ENCODE data around the gene MRPL3.

MRPL3 gene

GRCh38 chr3:131480116-131480515, 22.7 kb downstream of the MRPL3 start:
- Histone ChIP-seq H3K36me3 (ENCODE audit: insufficient read depth, insufficient read length, low read length) (peaks cover 74% of the 10 kb centered on the region), H3K4me3 (ENCODE audit: insufficient read length, low read depth) (no peak overlapping the region), H3K4me1 (ENCODE audit: insufficient read depth, insufficient read length) (no peaks in the 10 kb centered on the region), H3K9ac (ENCODE audit: insufficient read length, low read depth) (no peak overlapping the region), H3K9me3 (ENCODE audit: insufficient read depth, low read length) (no peaks in the 10 kb centered on the region), H3K27me3 (ENCODE audit: insufficient read depth, insufficient read length) (no peaks in the 10 kb centered on the region)
- DNase-seq (ENCODE audit: low read depth, low spot score): no peak
- TF ChIP-seq SUZ12 (IDR thresholded peaks at IDR 0.05; ENCODE audit: extremely low read depth, insufficient read depth, insufficient read length) (no peak), YY1 (IDR thresholded peaks at IDR 0.05; ENCODE audit: insufficient read depth, insufficient read length) (no peak), ZNF274 (IDR thresholded peaks at IDR 0.05; ENCODE audit: low read depth, low read length) (no peak)

DNA sequence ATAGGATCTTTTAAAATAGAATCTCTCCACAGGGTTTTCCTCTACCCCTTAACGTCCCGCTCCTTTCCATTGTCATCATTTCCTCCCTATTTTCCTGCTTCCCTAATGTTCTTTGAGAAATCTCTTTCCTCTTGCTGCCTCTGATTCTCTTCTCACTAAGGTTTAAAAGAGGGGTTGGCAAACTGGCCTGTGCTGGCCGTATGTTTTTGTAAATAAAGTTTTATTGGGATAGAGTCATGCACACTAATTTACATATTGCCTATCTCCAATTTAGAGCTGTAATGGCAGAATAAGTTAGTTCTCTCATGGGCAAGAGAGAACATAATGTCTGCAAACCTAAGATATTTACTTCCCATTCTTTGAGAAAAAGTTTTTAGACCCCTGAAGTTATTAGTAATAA, 25.0 kb downstream of the MRPL3 start:
- no peaks in the 10 kb centered on the region for H3K9me3 ChIP-seq (ENCODE audit: insufficient read depth, low read length)
- TF ChIP-seq ZNF274 (IDR thresholded peaks at IDR 0.05; ENCODE audit: low read depth, low read length) (no peak), YY1 (IDR thresholded peaks at IDR 0.05; ENCODE audit: insufficient read depth, insufficient read length) (no peak), SUZ12 (IDR thresholded peaks at IDR 0.05; ENCODE audit: extremely low read depth, insufficient read depth, insufficient read length) (no peak)
- H3K36me3 ChIP-seq (ENCODE audit: insufficient read depth, insufficient read length, low read length): peaks cover 62% of the 10 kb centered on the region
- no peaks in the 10 kb centered on the region for H3K4me1 ChIP-seq (ENCODE audit: insufficient read depth, insufficient read length)
- no peaks in the 10 kb centered on the region for H3K27me3 ChIP-seq (ENCODE audit: insufficient read depth, insufficient read length)
- DNase-seq (ENCODE audit: low read depth, low spot score): no peak
- H3K4me3 ChIP-seq (ENCODE audit: insufficient read length, low read depth): no peak overlapping the region
- H3K9ac ChIP-seq (ENCODE audit: insufficient read length, low read depth): no peak overlapping the region

DNA sequence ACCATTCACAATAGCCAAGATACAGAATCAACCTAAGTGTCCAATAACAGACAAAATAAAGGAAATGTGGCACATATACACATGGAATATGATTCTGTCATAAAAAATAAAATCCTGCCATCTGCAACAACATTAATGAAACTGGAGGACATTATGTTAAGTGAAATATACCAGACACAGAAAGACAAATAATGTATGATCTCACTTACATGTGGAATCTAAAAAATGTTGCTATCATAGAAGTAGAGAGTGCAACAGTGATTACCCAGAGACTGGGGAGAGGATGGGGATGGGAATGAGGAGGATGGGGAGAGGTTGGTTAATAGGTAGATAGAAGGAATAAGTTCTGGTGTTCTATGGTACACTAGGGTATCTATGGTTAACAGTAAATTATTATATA, 28.7 kb downstream of the MRPL3 start:
- Histone ChIP-seq H3K4me1 (ENCODE audit: insufficient read depth, insufficient read length) (no peaks in the 10 kb centered on the region), H3K27me3 (ENCODE audit: insufficient read depth, insufficient read length) (no peaks in the 10 kb centered on the region), H3K9me3 (ENCODE audit: insufficient read depth, low read length) (no peaks in the 10 kb centered on the region), H3K36me3 (ENCODE audit: insufficient read depth, insufficient read length, low read length) (peaks cover 62% of the 10 kb centered on the region), H3K9ac (ENCODE audit: insufficient read length, low read depth) (no peak overlapping the region), H3K4me3 (ENCODE audit: insufficient read length, low read depth) (no peak overlapping the region)
- TF ChIP-seq YY1 (IDR thresholded peaks at IDR 0.05; ENCODE audit: insufficient read depth, insufficient read length): no peak
- no peak for DNase-seq (ENCODE audit: low read depth, low spot score)

DNA sequence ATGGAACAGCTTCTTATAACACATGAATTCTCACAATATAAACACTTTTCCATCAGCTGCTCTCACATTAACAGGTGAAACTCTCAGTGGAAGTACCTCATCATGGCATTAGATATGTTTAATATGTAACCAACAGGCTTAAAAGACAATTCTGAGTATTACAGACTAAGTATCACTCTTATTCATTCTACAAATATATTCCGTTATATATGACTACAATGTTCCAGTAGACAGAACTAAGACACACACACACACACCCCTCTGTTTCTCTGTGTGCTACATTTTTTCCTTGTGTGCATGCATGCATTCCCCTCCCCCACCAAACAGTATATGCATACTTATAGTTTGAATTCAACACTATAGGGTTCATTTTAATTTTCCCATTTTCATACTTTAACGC, 32.4 kb downstream of the MRPL3 start:
- no peaks in the 10 kb centered on the region for H3K4me1 ChIP-seq (ENCODE audit: insufficient read depth, insufficient read length)
- DNase-seq (ENCODE audit: low read depth, low spot score): no peak
- TF ChIP-seq ZNF274 (IDR thresholded peaks at IDR 0.05; ENCODE audit: low read depth, low read length) (no peak), SUZ12 (IDR thresholded peaks at IDR 0.05; ENCODE audit: extremely low read depth, insufficient read depth, insufficient read length) (no peak), YY1 (IDR thresholded peaks at IDR 0.05; ENCODE audit: insufficient read depth, insufficient read length) (no peak)
- no peak overlapping the region for H3K9ac ChIP-seq (ENCODE audit: insufficient read length, low read depth)
- no peaks in the 10 kb centered on the region for H3K27me3 ChIP-seq (ENCODE audit: insufficient read depth, insufficient read length)
- H3K4me3 ChIP-seq (ENCODE audit: insufficient read length, low read depth): no peak overlapping the region
- H3K36me3 ChIP-seq (ENCODE audit: insufficient read depth, insufficient read length, low read length): peaks cover 66% of the 10 kb centered on the region
- H3K9me3 ChIP-seq (ENCODE audit: insufficient read depth, low read length): no peaks in the 10 kb centered on the region

- Histone ChIP-seq H3K27me3 (ENCODE audit: insufficient read depth, insufficient read length) (no peaks in the 10 kb centered on the region), H3K4me3 (ENCODE audit: insufficient read length, low read depth) (no peak overlapping the region), H3K9ac (ENCODE audit: insufficient read length, low read depth) (no peak overlapping the region), H3K36me3 (ENCODE audit: insufficient read depth, insufficient read length, low read length) (peaks cover 43% of the 10 kb centered on the region), H3K4me1 (ENCODE audit: insufficient read depth, insufficient read length) (no peaks in the 10 kb centered on the region), H3K9me3 (ENCODE audit: insufficient read depth, low read length) (no peaks in the 10 kb centered on the region)
- TF ChIP-seq ZNF274 (IDR thresholded peaks at IDR 0.05; ENCODE audit: low read depth, low read length): no peak
- no peak for DNase-seq (ENCODE audit: low read depth, low spot score)
Measured at GRCh38 chr3:131458653-131459052, 44.1 kb downstream of the MRPL3 start.

DNA sequence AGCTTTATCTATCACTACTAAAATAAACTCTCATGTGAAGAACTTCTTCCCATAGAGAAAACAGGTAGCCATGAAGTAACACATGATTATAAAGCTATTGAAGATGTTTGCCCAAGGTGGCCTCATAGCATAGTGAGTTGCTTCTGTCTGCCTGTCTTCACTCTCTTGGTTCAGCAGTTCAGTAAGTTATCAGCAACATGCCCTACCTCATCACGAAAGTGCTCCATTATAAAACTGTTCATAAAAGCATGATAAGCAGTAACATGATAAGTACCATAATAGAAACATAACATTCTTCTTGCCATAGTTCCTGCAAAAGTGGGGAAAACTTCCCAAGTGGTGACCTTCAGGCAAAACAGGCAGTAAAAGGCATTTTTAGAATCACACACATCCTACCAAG, 45.6 kb downstream of the MRPL3 start:
- H3K4me1 ChIP-seq (ENCODE audit: insufficient read depth, insufficient read length): no peaks in the 10 kb centered on the region
- no peaks in the 10 kb centered on the region for H3K9me3 ChIP-seq (ENCODE audit: insufficient read depth, low read length)
- peaks cover 30% of the 10 kb centered on the region for H3K36me3 ChIP-seq (ENCODE audit: insufficient read depth, insufficient read length, low read length)
- H3K9ac ChIP-seq (ENCODE audit: insufficient read length, low read depth): no peak overlapping the region
- H3K27me3 ChIP-seq (ENCODE audit: insufficient read depth, insufficient read length): no peaks in the 10 kb centered on the region
- no peak for DNase-seq (ENCODE audit: low read depth, low spot score)
- H3K4me3 ChIP-seq (ENCODE audit: insufficient read length, low read depth): no peak overlapping the region
- no peak for TF ChIP-seq SUZ12 (IDR thresholded peaks at IDR 0.05; ENCODE audit: extremely low read depth, insufficient read depth, insufficient read length)
- TF ChIP-seq YY1 (IDR thresholded peaks at IDR 0.05; ENCODE audit: insufficient read depth, insufficient read length): no peak
- TF ChIP-seq ZNF274 (IDR thresholded peaks at IDR 0.05; ENCODE audit: low read depth, low read length): no peak

DNA sequence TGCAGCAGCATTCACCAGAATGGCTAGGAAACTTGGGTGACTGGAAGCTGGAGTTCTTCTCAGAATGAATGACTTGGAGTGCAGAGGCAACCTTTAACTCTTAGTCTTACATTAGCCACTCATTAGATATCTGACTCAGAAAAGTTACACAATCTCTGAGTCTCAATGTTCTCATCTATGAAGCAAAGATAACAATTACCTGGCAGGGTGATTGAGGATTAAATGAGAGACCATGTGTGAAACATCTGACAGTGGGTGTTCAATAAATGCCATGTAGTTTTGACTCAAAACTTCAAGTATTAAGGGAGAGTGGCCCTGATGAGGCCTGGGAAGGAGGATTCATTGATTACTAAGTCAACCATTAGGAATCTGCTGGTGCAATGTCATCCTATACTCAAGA, 48.3 kb downstream of the MRPL3 start:
- no peaks in the 10 kb centered on the region for H3K27me3 ChIP-seq (ENCODE audit: insufficient read depth, insufficient read length)
- H3K4me1 ChIP-seq (ENCODE audit: insufficient read depth, insufficient read length): no peaks in the 10 kb centered on the region
- DNase-seq (ENCODE audit: low read depth, low spot score): no peak
- no peaks in the 10 kb centered on the region for H3K9me3 ChIP-seq (ENCODE audit: insufficient read depth, low read length)
- H3K4me3 ChIP-seq (ENCODE audit: insufficient read length, low read depth): no peak overlapping the region
- peaks cover 7% of the 10 kb centered on the region for H3K36me3 ChIP-seq (ENCODE audit: insufficient read depth, insufficient read length, low read length)
- no peak overlapping the region for H3K9ac ChIP-seq (ENCODE audit: insufficient read length, low read depth)
- TF ChIP-seq SUZ12 (IDR thresholded peaks at IDR 0.05; ENCODE audit: extremely low read depth, insufficient read depth, insufficient read length) (no peak), ZNF274 (IDR thresholded peaks at IDR 0.05; ENCODE audit: low read depth, low read length) (no peak), YY1 (IDR thresholded peaks at IDR 0.05; ENCODE audit: insufficient read depth, insufficient read length) (no peak)

DNA sequence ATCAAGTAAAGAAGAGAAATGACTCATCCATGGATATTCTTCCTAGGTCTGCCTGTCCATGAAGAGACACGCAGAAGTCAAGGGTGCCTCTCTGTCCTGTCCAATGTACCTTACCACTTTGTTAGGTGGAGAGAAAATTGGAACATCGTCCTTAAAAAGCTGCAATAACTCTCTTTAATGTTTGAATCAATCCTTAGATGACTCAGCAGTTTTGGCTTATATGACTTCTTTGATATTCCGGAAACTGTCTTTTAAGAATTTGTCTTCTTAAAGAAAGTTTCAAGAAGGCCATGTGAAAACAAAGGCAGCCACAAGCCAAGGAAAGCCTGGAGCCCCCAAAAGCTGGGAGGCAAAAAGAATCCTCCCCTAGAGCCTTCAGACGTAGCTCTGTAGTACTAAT, 49.2 kb downstream of the MRPL3 start:
- H3K4me1 ChIP-seq (ENCODE audit: insufficient read depth, insufficient read length): no peaks in the 10 kb centered on the region
- no peak for TF ChIP-seq ZNF274 (IDR thresholded peaks at IDR 0.05; ENCODE audit: low read depth, low read length)
- TF ChIP-seq SUZ12 (IDR thresholded peaks at IDR 0.05; ENCODE audit: extremely low read depth, insufficient read depth, insufficient read length): no peak
- no peak for TF ChIP-seq YY1 (IDR thresholded peaks at IDR 0.05; ENCODE audit: insufficient read depth, insufficient read length)
- H3K9me3 ChIP-seq (ENCODE audit: insufficient read depth, low read length): no peaks in the 10 kb centered on the region

More for the DNA sequence above, 49.2 kb downstream of the MRPL3 start:
- no peaks in the 10 kb centered on the region for H3K36me3 ChIP-seq (ENCODE audit: insufficient read depth, insufficient read length, low read length)
- H3K27me3 ChIP-seq (ENCODE audit: insufficient read depth, insufficient read length): no peaks in the 10 kb centered on the region
- no peak for DNase-seq (ENCODE audit: low read depth, low spot score)
- H3K4me3 ChIP-seq (ENCODE audit: insufficient read length, low read depth): no peak overlapping the region
- H3K9ac ChIP-seq (ENCODE audit: insufficient read length, low read depth): no peak overlapping the region

All from NT2/D1 (cell line).